Muscle layer of colon (tissue), 2 donors: ENCODE measurements around the gene THNSL1.

Experiments used
- H3K27ac ChIP-seq: one replicate; pipeline ENCODE4 v1.7.0; 2013; ENCODE audit warnings: low read depth, mild to moderate bottlenecking, low read length, moderate library complexity
- H3K27me3 ChIP-seq, 2 donors: one replicate each; pipeline ENCODE4 v1.7.0; 2013; ENCODE audit warnings: low read length in 2 of 2, mild to moderate bottlenecking in 2 of 2; ENCODE audit not compliant: insufficient read depth in 2 of 2, control insufficient read depth in 1 of 2
- H3K36me3 ChIP-seq: one replicate; pipeline ENCODE4 v1.7.0; 2013; ENCODE audit warnings: mild to moderate bottlenecking, low read length; ENCODE audit not compliant: insufficient read depth
- H3K4me1 ChIP-seq: one replicate; pipeline ENCODE4 v1.7.0; 2013; ENCODE audit warnings: mild to moderate bottlenecking, low read length; ENCODE audit not compliant: insufficient read depth
- H3K4me3 ChIP-seq, 2 donors: one replicate each; pipeline ENCODE4 v1.7.0; 2013; ENCODE audit warnings: low read length in 2 of 2, low read depth in 1 of 2, mild to moderate bottlenecking in 1 of 2, moderate library complexity in 1 of 2
- H3K9ac ChIP-seq: one replicate; pipeline ENCODE4 v1.7.0; 2013; ENCODE audit warnings: low read length
- H3K9me3 ChIP-seq: one replicate; pipeline ENCODE4 v1.7.0; 2013; ENCODE audit warnings: mild to moderate bottlenecking, low read length
- donor health status: abdominal sarcoma.
- donor health status: Adenocarcinoma of cecum.

The THNSL1 gene

DNA sequence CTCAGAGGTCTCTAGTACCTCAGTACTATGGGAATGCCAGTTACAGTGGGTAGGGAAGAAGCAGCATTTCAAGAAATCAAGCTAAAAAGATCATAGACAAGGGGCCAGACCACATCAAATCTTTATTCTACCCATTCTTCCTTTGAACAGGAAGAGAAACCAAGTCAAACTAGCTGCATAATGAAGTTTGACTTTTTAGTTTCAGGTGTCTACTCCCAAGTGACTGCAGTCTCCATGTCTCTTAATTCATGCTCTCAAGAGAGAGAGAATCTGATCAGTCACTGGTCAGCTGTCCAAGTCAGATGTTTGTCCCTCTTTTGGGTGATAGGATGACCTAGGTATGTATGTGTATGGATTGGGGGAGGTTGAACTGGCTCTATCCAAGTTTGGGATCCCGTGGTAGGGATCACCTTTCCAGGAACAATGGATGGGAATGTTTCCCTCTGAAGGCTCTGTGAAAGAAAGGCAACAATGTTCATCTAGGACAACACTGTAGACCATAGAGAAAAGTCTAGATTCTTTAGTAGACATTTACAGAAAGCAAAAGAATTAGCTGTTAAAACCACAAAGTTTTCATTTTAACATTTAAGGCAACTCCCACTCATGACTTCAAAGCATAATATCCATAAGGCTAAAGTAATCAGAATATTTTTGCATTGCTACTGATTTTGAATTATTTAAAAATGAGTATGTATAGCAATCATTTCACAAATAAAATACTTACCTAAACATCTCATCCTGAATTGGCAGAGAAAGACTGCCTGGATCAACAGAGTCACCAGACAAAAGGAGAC lies 33.9 kb upstream of the THNSL1 start:
- Histone ChIP-seq H3K4me3 (no peak overlapping the region), H3K9me3 (no peaks in the 10 kb centered on the region), H3K9ac (no peak overlapping the region), H3K27me3 (no peaks in the 10 kb centered on the region), H3K4me1 (no peaks in the 10 kb centered on the region), H3K27ac (no peak overlapping the region), H3K36me3 (no peaks in the 10 kb centered on the region)

DNA sequence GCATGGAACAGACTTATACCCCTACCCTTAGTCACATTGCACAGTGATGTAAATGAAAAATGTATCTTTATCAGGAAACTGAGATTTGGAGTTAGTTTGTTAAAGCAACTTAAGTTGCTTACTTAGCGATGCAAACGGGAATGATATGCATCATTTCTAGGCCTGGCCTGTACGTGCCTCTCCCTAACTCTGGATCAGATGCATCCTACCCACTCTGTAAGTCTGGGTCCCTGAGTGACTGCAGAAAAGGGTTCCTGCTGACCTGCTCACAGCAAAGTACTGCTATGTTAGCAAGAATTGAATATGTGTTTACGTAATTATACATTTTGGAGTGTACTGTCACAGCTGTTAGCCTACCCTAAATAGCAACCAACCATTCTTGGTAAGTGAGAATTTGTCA lies 33.3 kb upstream of the THNSL1 start:
- Histone ChIP-seq H3K9me3 (no peaks in the 10 kb centered on the region), H3K4me3 (no peak overlapping the region), H3K9ac (no peak overlapping the region), H3K27ac (no peak overlapping the region), H3K36me3 (no peaks in the 10 kb centered on the region), H3K27me3 (no peaks in the 10 kb centered on the region), H3K4me1 (no peaks in the 10 kb centered on the region)

DNA sequence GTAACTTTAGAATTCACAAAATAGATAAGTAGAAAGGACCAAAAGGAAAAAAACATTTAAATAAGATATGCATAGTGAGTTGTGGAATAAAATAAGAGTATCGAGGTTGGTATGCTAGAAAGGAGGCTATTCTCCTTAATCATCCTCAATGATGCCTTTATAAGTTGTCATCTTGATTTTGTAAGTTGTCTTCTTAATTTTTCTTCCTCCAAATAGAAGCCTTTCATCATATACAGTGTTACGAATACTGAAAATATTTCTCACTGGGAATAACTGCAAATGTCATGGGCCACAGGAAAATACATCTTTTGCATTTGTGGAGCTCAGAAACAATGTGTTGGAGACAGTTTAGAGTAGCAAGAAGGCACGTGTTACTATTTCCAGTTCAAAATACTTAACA lies 32.5 kb upstream of the THNSL1 start:
- H3K27ac ChIP-seq, result no peak overlapping the region
- H3K9ac ChIP-seq, result no peak overlapping the region
- H3K36me3 ChIP-seq, result no peaks in the 10 kb centered on the region
- H3K4me3 ChIP-seq, result no peak overlapping the region
- H3K27me3 ChIP-seq, result no peaks in the 10 kb centered on the region
- H3K9me3 ChIP-seq, result no peaks in the 10 kb centered on the region
- H3K4me1 ChIP-seq, result no peaks in the 10 kb centered on the region

DNA sequence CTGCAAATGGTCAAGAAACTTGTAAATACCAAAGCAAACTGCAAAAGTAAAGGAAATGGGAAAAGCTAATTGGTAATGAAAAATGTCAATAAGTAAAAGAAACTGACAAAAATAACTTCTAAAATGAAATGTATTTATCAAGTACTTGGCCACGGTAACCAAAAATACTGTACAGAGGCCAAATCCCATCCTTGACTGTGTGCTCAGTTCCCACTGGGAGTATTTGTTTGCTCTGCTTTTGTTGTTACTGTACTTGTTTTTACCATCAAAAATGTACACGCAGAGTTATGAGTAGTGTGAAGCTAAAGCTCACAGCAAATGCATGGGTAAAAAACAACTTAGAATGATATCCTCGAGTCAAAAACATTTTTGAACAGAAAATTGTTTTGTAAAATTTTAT lies 31.5 kb upstream of the THNSL1 start:
- H3K9me3 ChIP-seq, result no peaks in the 10 kb centered on the region
- no peaks in the 10 kb centered on the region for H3K27me3 ChIP-seq
- no peaks in the 10 kb centered on the region for H3K36me3 ChIP-seq
- no peak overlapping the region for H3K27ac ChIP-seq
- H3K4me1 ChIP-seq, result no peaks in the 10 kb centered on the region
- no peak overlapping the region for H3K9ac ChIP-seq
- H3K4me3 ChIP-seq, result no peak overlapping the region

DNA sequence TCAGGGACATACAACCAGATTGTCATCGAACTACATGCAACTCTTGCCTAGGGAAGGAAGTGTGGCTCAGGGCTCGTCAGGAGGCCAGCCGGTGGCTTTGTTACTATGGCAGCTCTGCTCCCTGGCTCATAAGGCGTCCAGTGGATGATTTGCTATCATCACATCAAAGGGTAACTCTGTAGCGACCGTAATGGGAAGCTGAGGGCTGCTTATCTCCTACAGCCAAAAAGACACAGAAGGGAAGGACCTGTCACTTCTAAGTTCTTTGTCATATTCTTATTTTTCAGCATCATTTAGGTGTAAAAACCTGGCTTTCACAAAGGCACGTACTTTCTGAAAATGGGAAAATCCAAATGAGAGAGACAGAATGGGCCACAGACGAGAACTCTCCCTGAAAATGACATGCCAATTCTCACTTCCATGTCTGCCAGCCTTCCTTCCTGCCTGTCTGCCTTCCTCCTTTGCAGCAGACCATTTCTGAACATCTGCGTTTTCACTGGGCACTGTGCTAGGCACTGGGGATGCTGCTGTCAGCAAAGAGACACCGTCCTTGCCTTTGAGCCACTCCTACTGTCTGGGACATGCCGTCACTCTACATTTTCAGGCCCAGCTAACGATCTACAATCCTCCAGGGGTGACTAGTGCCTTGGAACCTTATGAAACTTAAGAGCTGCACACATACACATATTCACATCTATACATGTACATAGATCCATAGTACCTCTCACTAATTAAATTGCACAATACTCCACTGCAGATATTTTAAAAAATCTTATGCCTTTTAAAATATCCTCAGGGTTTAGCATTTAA lies 27.4 kb upstream of the THNSL1 start:
- H3K27me3 ChIP-seq, result no peaks in the 10 kb centered on the region
- no peak overlapping the region for H3K4me3 ChIP-seq
- H3K36me3 ChIP-seq, result no peaks in the 10 kb centered on the region
- H3K9me3 ChIP-seq, result no peaks in the 10 kb centered on the region
- H3K4me1 ChIP-seq, result no peaks in the 10 kb centered on the region
- no peak overlapping the region for H3K9ac ChIP-seq
- H3K27ac ChIP-seq, result no peak overlapping the region

DNA sequence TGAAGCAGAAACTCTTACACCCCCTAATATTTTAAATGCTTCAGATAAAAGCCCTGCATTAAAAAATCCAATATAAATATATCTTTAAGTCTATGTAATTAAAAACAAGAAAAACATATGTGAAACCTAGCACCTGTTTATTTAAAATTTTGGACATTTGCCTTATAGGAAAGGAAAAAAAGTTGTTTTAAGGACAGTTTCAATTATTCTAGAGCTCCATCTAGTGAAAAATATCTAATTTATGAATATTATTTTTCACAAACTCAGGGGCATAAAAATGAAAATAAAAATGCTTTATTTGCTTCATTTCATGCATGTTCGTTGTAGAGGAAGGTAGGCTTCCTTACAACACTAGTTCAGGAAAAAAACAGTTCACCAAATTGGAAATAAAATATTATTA lies 26.5 kb upstream of the THNSL1 start:
- Histone ChIP-seq H3K9ac (no peak overlapping the region), H3K9me3 (no peaks in the 10 kb centered on the region), H3K27ac (no peak overlapping the region), H3K4me3 (no peak overlapping the region), H3K27me3 (no peaks in the 10 kb centered on the region), H3K4me1 (no peaks in the 10 kb centered on the region), H3K36me3 (no peaks in the 10 kb centered on the region)

DNA sequence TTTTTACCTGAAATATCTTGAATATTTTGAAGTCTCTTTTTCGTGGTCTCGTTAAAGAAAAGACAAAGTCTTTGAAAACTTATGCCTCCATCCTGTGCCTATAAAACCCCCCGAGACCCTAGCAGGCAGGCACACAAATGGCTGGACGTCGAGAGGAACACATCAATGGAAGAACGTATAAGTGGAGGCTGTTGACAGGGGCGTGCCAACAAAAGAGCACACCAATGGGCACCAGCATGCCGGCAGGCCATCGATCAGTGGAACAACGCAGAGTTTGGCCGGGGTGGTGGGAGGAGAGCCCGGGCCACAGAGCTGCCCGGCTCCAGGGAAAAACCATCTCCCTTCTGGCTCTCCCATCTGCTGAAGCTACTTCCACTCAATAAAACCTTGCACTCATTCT lies 25.1 kb upstream of the THNSL1 start:
- no peaks in the 10 kb centered on the region for H3K9me3 ChIP-seq
- H3K4me3 ChIP-seq, result no peak overlapping the region
- no peaks in the 10 kb centered on the region for H3K4me1 ChIP-seq
- H3K9ac ChIP-seq, result no peak overlapping the region
- H3K27me3 ChIP-seq, result no peaks in the 10 kb centered on the region
- no peak overlapping the region for H3K27ac ChIP-seq
- no peaks in the 10 kb centered on the region for H3K36me3 ChIP-seq

DNA sequence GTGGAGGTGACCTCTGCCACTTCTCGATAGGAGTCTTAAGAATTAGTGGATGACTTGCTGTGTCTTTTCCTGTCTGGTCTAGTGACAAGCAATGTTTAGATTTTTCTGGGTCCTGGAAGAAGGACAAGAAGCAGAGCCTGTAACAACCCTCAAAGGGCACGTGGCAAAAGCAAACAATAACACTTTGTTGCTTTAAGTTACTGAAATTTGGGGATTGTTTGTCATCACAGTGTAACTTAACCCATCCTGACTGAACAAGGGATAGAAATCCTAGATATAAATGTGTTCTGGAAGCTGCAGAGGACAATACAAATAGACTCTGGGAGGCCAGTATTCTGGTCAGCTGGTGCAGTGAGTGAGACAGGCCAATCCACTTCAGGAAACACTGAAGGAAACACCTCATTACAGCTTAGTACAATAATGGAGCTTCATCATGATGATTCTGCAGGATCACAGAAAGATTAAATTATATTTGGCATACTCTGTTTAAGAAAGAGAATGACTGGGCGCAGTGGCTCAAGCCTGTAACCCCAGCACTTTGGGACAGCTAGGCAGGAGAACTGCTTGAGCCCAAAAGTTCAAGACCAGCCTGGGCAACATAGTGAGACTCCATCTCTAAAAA lies 23.8 kb upstream of the THNSL1 start:
- Histone ChIP-seq H3K27ac (no peak overlapping the region), H3K4me1 (no peaks in the 10 kb centered on the region), H3K9ac (no peak overlapping the region), H3K4me3 (no peak overlapping the region), H3K27me3 (no peaks in the 10 kb centered on the region), H3K36me3 (no peaks in the 10 kb centered on the region), H3K9me3 (no peaks in the 10 kb centered on the region)

DNA sequence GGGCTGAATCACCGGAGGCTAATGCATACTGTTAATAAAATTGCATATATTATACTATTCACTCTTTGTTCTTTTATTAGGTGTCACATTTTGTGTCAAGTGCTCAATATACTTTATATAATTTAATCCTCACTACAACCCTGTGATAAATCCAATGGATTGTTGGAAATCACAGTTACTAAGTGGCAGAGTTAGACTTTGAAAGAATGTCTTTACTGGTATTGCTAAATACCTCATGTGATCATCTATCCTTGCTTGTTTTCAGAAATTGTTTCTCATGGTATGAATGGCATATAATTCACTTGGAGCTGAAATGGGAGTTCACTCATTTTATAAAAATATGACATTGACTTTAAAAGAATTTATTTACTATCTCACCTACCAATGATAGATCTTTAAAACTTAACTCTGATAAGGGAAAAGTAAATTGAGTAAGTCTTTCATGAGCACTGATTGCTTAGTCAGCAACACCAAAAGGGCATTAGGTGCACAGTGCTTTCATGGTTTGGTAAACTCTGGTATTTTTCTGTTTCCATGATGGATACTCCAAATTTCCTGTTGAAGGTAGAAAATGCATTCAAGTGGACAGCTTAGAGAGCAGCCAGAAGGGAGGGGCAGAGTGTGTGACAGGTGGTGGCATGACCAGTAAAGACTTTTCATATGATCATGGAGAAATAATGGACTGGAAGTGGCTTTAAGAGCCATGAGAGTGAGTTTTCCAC lies 23.0 kb upstream of the THNSL1 start:
- H3K4me1 ChIP-seq, result no peaks in the 10 kb centered on the region
- H3K27me3 ChIP-seq, result no peaks in the 10 kb centered on the region
- no peaks in the 10 kb centered on the region for H3K36me3 ChIP-seq
- no peak overlapping the region for H3K27ac ChIP-seq
- no peak overlapping the region for H3K9ac ChIP-seq
- no peak overlapping the region for H3K4me3 ChIP-seq
- H3K9me3 ChIP-seq, result no peaks in the 10 kb centered on the region

DNA sequence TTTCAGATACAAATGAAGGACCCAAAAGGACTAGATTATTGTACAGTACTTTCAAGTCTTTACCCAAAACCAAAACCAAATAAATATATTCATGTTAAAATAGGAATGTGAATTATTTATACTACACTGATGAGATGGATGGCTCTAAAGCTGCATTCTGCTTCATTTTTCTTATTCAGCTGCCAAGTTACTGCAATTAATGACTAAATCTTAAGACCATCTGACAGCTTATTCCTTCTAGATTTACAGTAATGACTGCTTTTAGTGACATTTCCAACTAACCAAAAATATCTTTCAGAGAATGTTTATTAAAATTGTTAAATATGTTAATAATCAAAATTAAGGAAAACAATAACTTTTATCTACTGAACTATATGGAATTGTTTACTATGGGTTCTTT lies 21.3 kb upstream of the THNSL1 start:
- no peak overlapping the region for H3K27ac ChIP-seq
- H3K36me3 ChIP-seq, result no peaks in the 10 kb centered on the region
- H3K9ac ChIP-seq, result no peak overlapping the region
- no peak overlapping the region for H3K4me3 ChIP-seq
- no peaks in the 10 kb centered on the region for H3K27me3 ChIP-seq
- no peaks in the 10 kb centered on the region for H3K4me1 ChIP-seq
- H3K9me3 ChIP-seq, result no peaks in the 10 kb centered on the region

DNA sequence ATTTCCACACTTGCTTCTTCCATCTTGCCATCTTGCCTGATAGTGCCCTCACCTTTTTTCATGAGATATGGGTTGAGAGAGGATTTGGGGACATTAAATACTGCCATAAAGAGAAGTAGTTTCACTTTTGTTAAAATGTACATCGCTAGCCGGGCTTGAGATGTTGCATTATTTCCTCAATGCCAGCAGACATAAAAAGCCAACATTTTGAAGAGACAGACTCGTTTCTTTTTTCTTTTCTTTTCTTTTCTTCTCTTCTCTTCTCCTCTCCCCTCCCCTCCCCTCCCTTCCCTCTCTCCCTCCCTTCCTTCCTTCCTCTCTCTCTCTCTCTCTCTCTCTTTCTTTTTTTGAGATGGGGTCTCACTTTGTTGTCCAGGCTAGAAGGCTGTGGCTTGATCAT lies 18.4 kb upstream of the THNSL1 start:
- no peaks in the 10 kb centered on the region for H3K4me1 ChIP-seq
- H3K27me3 ChIP-seq, result no peaks in the 10 kb centered on the region
- H3K9me3 ChIP-seq, result no peaks in the 10 kb centered on the region
- H3K9ac ChIP-seq, result no peak overlapping the region
- no peak overlapping the region for H3K4me3 ChIP-seq
- H3K27ac ChIP-seq, result no peak overlapping the region
- no peaks in the 10 kb centered on the region for H3K36me3 ChIP-seq
